HEK293 (cell line): ENCODE measurements around the gene RNF145.

Source experiments
- GFI1B ChIP-seq: fragments of 450-650 bp; formaldehyde crosslinking; IDR thresholded peaks from 2 replicates; pipeline ENCODE4 v1.5.1; 2016; ENCODE audit warnings: missing biosample characterization, missing genetic modification characterization
- GLI4 ChIP-seq: fragments of 450-650 bp; formaldehyde crosslinking; IDR thresholded peaks from 2 replicates; pipeline ENCODE4 v1.5.1; 2016; ENCODE audit warnings: missing biosample characterization, missing genetic modification characterization
- GLIS2 ChIP-seq: fragments of 450-650 bp; formaldehyde crosslinking; IDR thresholded peaks from 2 replicates; pipeline ENCODE4 v1.5.1; 2016; ENCODE audit warnings: missing biosample characterization, missing genetic modification characterization
- IKZF3 ChIP-seq: fragments of 450-650 bp; IDR thresholded peaks from 2 replicates; pipeline ENCODE4 v1.5.0; 2018; ENCODE audit warnings: missing biosample characterization, mild to moderate bottlenecking, missing genetic modification characterization, moderate library complexity
- KLF9 ChIP-seq: fragments of 450-650 bp; formaldehyde crosslinking; IDR thresholded peaks from 2 replicates; pipeline ENCODE4 v1.5.1; 2016; ENCODE audit warnings: missing biosample characterization, missing genetic modification characterization, low read depth
- SALL2 ChIP-seq: fragments of 450-650 bp; formaldehyde crosslinking; IDR thresholded peaks from 2 replicates; pipeline ENCODE4 v1.5.0; 2017; ENCODE audit warnings: missing biosample characterization, mild to moderate bottlenecking, missing genetic modification characterization, borderline replicate concordance
- ZBTB20 ChIP-seq: fragments of 450-650 bp; formaldehyde crosslinking; IDR thresholded peaks from 2 replicates; pipeline ENCODE4 v1.5.1; 2016; ENCODE audit warnings: missing biosample characterization, missing genetic modification characterization
- ZNF138 ChIP-seq: fragments of 450-650 bp; formaldehyde crosslinking; IDR thresholded peaks from 2 replicates; pipeline ENCODE4 v1.5.1; 2016; ENCODE audit warnings: missing biosample characterization, missing genetic modification characterization, borderline replicate concordance
- ZNF175 ChIP-seq: fragments of 450-650 bp; formaldehyde crosslinking; IDR thresholded peaks from 2 replicates; pipeline ENCODE4 v1.5.1; 2016; ENCODE audit warnings: missing biosample characterization, missing genetic modification characterization
- ZNF184 ChIP-seq: fragments of 450-650 bp; IDR thresholded peaks from 2 replicates; pipeline ENCODE4 v1.5.1; 2018; ENCODE audit warnings: missing biosample characterization, mild to moderate bottlenecking, missing genetic modification characterization
- ZNF19 ChIP-seq: fragments of 450-650 bp; formaldehyde crosslinking; IDR thresholded peaks from 2 replicates; pipeline ENCODE4; 2016; ENCODE audit warnings: missing biosample characterization, missing genetic modification characterization, low read depth
- ZNF292 ChIP-seq: fragments of 450-650 bp; formaldehyde crosslinking; IDR thresholded peaks from 2 replicates; pipeline ENCODE4 v1.5.1; 2016; ENCODE audit warnings: low read depth, missing biosample characterization, missing genetic modification characterization, borderline replicate concordance
- ZNF366 ChIP-seq: fragments of 450-650 bp; formaldehyde crosslinking; conservative IDR thresholded peaks from 2 replicates; pipeline ENCODE4 v1.5.1; 2016; ENCODE audit warnings: missing biosample characterization, missing genetic modification characterization
- ZNF391 ChIP-seq: fragments of 450-650 bp; formaldehyde crosslinking; IDR thresholded peaks from 2 replicates; pipeline ENCODE4 v1.5.1; 2016; ENCODE audit warnings: low read depth, missing biosample characterization, missing genetic modification characterization, borderline replicate concordance
- ZNF510 ChIP-seq: fragments of 450-650 bp; formaldehyde crosslinking; IDR thresholded peaks from 2 replicates; pipeline ENCODE4 v1.5.1; 2018; ENCODE audit warnings: mild to moderate bottlenecking, missing genetic modification characterization, missing biosample characterization; ENCODE audit not compliant: insufficient replicate concordance
- ZNF555 ChIP-seq: fragments of 450-650 bp; formaldehyde crosslinking; conservative IDR thresholded peaks from 2 replicates; pipeline ENCODE4 v1.5.1; 2017; ENCODE audit warnings: missing biosample characterization, mild to moderate bottlenecking, missing genetic modification characterization, inconsistent platforms
- ZNF600 ChIP-seq: fragments of 450-650 bp; formaldehyde crosslinking; IDR thresholded peaks from 2 replicates; pipeline ENCODE4 v1.5.1; 2016; ENCODE audit warnings: missing biosample characterization, missing genetic modification characterization
- ZNF610 ChIP-seq: fragments of 450-650 bp; formaldehyde crosslinking; IDR thresholded peaks from 2 replicates; pipeline ENCODE4 v1.5.1; 2016; ENCODE audit warnings: missing biosample characterization, missing genetic modification characterization, borderline replicate concordance
- ZNF624 ChIP-seq: fragments of 450-650 bp; formaldehyde crosslinking; IDR thresholded peaks from 2 replicates; pipeline ENCODE4 v1.5.1; 2017; ENCODE audit warnings: missing biosample characterization, missing genetic modification characterization
- ZNF658 ChIP-seq: fragments of 450-650 bp; formaldehyde crosslinking; IDR thresholded peaks from 2 replicates; pipeline ENCODE4; 2016; ENCODE audit warnings: missing biosample characterization, missing genetic modification characterization
- ZNF664 ChIP-seq: fragments of 450-650 bp; formaldehyde crosslinking; IDR thresholded peaks from 2 replicates; pipeline ENCODE4 v1.5.1; 2016; ENCODE audit warnings: missing biosample characterization, missing genetic modification characterization
- ZNF747 ChIP-seq: fragments of 450-650 bp; formaldehyde crosslinking; IDR thresholded peaks from 2 replicates; pipeline ENCODE4 v1.5.1; 2016; ENCODE audit warnings: missing biosample characterization, missing genetic modification characterization
- ZNF776 ChIP-seq: fragments of 450-650 bp; formaldehyde crosslinking; IDR thresholded peaks from 2 replicates; pipeline ENCODE4 v1.5.0; 2017; ENCODE audit warnings: missing biosample characterization, missing genetic modification characterization, borderline replicate concordance
- ZNF792 ChIP-seq: fragments of 450-650 bp; formaldehyde crosslinking; IDR thresholded peaks from 2 replicates; pipeline ENCODE4 v1.5.1; 2016; ENCODE audit warnings: missing biosample characterization, missing genetic modification characterization
- ZSCAN23 ChIP-seq: fragments of 450-650 bp; formaldehyde crosslinking; IDR thresholded peaks from 2 replicates; pipeline ENCODE4 v1.5.1; 2016; ENCODE audit warnings: missing biosample characterization, missing genetic modification characterization
- TF ChIP-seq, protein P1 (sequence below): fragments of 450-650 bp; formaldehyde crosslinking; IDR thresholded peaks from 2 replicates; pipeline ENCODE4 v1.5.1; 2016; ENCODE audit warnings: missing biosample characterization, missing genetic modification characterization
- TF ChIP-seq, protein P2 (sequence below): fragments of 450-650 bp; formaldehyde crosslinking; IDR thresholded peaks from 2 replicates; pipeline ENCODE4 v1.5.1; 2016; ENCODE audit warnings: missing biosample characterization, missing genetic modification characterization
- TF ChIP-seq, protein P3 (sequence below): fragments of 450-650 bp; formaldehyde crosslinking; IDR thresholded peaks from 2 replicates; pipeline ENCODE4 v1.5.1; 2016; ENCODE audit warnings: missing biosample characterization, missing genetic modification characterization
- TF ChIP-seq, protein P4 (sequence below): sonication (generic); formaldehyde crosslinking; IDR thresholded peaks from 2 replicates; pipeline ENCODE4 v1.8.1; 2022; ENCODE audit warnings: mild to moderate bottlenecking, moderate library complexity, missing genetic modification reagents
- TF ChIP-seq, protein P5 (sequence below): fragments of 450-650 bp; formaldehyde crosslinking; IDR thresholded peaks from 2 replicates; pipeline ENCODE4 v1.5.1; 2016; ENCODE audit warnings: missing biosample characterization, missing genetic modification characterization
- TF ChIP-seq, protein P6 (sequence below): fragments of 450-650 bp; formaldehyde crosslinking; IDR thresholded peaks from 2 replicates; pipeline ENCODE4 v1.5.1; 2016; ENCODE audit warnings: missing biosample characterization, missing genetic modification characterization
- TF ChIP-seq, protein P7 (sequence below): fragments of 450-650 bp; formaldehyde crosslinking; IDR thresholded peaks from 2 replicates; pipeline ENCODE4 v1.5.1; 2017; ENCODE audit warnings: missing biosample characterization, mild to moderate bottlenecking, missing genetic modification characterization, moderate library complexity

RNF145 gene

DNA sequence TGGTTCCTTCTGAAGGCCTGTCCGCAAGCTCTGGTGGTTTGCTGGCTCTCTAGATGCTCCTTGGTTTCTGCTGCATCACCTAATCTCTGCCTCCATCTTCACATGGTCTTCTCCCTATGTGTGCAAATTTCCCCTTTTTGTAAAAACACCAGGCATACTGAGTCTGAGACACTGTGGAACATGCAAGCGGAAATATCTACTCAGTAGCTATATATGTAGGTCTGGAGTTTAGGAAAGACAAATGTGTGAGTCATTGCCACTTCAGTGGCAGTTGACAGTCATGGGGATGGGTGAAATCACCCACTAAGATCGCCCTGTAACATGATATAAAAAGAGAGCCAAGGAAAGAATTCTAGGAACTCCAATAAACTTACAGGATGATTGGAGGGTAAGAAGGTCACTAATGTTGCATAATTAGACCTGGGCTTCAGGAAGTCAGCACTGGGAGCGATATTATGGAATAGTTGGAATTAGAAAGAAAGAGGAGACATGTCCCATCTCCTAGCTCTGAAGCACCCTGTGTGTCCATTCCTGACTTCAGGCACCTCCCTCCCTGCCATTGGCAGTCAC, 31.0 kb upstream of the RNF145 start (continued):
- TF ChIP-seq ZNF555 (tag by site-specific recombination) (no peak), SALL2 (tag by site-specific recombination) (no peak), ZNF610 (no peak), ZBTB20 (tag by site-specific recombination) (no peak), ZNF600 (tag by site-specific recombination) (0 out of 2 replicates have a peak, but pooled peaks have one; percentile 39), ZSCAN23 (tag by site-specific recombination) (no peak), ZNF366 (tag by site-specific recombination) (peak; percentile 88), ZNF184 (tag by site-specific recombination) (0 out of 2 replicates have a peak, but pooled peaks have one; percentile 40), ZNF664 (tag by site-specific recombination) (no peak), ZNF510 (no peak), ZNF391 (tag by site-specific recombination) (no peak), ZNF138 (no peak), GLIS2 (tag by site-specific recombination) (0 out of 2 replicates have a peak, but pooled peaks have one; percentile 27), ZNF19 (tag by site-specific recombination) (no peak), GLI4 (tag by site-specific recombination) (no peak), ZNF624 (tag by site-specific recombination) (no peak), ZNF175 (tag by site-specific recombination) (no peak), GFI1B (no peak), ZNF792 (tag by site-specific recombination) (no peak), ZNF747 (tag by site-specific recombination) (no peak), ZNF292 (tag by site-specific recombination) (no peak), ZNF658 (tag by site-specific recombination) (no peak), IKZF3 (tag by site-specific recombination) (0 out of 2 replicates have a peak, but pooled peaks have one; percentile 20), KLF9 (tag by site-specific recombination) (no peak), ZNF776 (no peak)
- TF ChIP-seq, protein P1, sequence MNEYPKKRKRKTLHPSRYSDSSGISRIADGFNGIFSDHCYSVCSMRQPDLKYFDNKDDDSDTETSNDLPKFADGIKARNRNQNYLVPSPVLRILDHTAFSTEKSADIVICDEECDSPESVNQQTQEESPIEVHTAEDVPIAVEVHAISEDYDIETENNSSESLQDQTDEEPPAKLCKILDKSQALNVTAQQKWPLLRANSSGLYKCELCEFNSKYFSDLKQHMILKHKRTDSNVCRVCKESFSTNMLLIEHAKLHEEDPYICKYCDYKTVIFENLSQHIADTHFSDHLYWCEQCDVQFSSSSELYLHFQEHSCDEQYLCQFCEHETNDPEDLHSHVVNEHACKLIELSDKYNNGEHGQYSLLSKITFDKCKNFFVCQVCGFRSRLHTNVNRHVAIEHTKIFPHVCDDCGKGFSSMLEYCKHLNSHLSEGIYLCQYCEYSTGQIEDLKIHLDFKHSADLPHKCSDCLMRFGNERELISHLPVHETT: peak; percentile 51; the same call in 1 of the 2 replicates
- TF ChIP-seq, protein P2, sequence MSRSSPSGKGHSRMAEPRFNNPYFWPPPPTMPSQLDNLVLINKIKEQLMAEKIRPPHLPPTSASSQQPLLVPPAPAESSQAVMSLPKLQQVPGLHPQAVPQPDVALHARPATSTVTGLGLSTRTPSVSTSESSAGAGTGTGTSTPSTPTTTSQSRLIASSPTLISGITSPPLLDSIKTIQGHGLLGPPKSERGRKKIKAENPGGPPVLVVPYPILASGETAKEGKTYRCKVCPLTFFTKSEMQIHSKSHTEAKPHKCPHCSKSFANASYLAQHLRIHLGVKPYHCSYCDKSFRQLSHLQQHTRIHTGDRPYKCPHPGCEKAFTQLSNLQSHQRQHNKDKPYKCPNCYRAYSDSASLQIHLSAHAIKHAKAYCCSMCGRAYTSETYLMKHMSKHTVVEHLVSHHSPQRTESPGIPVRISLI (tag by site-specific recombination): peak; percentile 42; the same call in 1 of the 2 replicates
- TF ChIP-seq, protein P3, sequence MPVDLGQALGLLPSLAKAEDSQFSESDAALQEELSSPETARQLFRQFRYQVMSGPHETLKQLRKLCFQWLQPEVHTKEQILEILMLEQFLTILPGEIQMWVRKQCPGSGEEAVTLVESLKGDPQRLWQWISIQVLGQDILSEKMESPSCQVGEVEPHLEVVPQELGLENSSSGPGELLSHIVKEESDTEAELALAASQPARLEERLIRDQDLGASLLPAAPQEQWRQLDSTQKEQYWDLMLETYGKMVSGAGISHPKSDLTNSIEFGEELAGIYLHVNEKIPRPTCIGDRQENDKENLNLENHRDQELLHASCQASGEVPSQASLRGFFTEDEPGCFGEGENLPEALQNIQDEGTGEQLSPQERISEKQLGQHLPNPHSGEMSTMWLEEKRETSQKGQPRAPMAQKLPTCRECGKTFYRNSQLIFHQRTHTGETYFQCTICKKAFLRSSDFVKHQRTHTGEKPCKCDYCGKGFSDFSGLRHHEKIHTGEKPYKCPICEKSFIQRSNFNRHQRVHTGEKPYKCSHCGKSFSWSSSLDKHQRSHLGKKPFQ: no peak
- TF ChIP-seq, protein P4, sequence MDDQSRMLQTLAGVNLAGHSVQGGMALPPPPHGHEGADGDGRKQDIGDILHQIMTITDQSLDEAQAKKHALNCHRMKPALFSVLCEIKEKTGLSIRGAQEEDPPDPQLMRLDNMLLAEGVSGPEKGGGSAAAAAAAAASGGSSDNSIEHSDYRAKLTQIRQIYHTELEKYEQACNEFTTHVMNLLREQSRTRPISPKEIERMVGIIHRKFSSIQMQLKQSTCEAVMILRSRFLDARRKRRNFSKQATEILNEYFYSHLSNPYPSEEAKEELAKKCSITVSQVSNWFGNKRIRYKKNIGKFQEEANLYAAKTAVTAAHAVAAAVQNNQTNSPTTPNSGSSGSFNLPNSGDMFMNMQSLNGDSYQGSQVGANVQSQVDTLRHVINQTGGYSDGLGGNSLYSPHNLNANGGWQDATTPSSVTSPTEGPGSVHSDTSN (CRISPR knock-in tag): no peak
- TF ChIP-seq, protein P5, sequence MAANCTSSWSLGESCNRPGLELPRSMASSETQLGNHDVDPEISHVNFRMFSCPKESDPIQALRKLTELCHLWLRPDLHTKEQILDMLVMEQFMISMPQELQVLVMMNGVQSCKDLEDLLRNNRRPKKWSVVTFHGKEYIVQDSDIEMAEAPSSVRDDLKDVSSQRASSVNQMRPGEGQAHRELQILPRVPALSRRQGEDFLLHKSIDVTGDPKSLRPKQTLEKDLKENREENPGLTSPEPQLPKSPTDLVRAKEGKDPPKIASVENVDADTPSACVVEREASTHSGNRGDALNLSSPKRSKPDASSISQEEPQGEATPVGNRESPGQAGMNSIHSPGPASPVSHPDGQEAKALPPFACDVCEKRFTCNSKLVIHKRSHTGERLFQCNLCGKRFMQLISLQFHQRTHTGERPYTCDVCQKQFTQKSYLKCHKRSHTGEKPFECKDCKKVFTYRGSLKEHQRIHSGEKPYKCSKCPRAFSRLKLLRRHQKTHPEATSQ (tag by site-specific recombination): no peak
- TF ChIP-seq, protein P6, sequence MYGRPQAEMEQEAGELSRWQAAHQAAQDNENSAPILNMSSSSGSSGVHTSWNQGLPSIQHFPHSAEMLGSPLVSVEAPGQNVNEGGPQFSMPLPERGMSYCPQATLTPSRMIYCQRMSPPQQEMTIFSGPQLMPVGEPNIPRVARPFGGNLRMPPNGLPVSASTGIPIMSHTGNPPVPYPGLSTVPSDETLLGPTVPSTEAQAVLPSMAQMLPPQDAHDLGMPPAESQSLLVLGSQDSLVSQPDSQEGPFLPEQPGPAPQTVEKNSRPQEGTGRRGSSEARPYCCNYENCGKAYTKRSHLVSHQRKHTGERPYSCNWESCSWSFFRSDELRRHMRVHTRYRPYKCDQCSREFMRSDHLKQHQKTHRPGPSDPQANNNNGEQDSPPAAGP (tag by site-specific recombination): no peak
- TF ChIP-seq, protein P7, sequence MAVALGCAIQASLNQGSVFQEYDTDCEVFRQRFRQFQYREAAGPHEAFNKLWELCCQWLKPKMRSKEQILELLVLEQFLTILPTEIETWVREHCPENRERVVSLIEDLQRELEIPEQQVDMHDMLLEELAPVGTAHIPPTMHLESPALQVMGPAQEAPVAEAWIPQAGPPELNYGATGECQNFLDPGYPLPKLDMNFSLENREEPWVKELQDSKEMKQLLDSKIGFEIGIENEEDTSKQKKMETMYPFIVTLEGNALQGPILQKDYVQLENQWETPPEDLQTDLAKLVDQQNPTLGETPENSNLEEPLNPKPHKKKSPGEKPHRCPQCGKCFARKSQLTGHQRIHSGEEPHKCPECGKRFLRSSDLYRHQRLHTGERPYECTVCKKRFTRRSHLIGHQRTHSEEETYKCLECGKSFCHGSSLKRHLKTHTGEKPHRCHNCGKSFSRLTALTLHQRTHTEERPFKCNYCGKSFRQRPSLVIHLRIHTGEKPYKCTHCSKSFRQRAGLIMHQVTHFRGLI (tag by site-specific recombination): no peak; the same call in 1 of the 2 replicates
